ENCODE results near the gene ITPR1.

- no peak for TF ChIP-seq CTCF (IDR thresholded peaks at IDR 0.05; ENCODE audit: insufficient read depth, low read depth, low read length)
- TF ChIP-seq EZH2 (IDR thresholded peaks at IDR 0.05; ENCODE audit: insufficient read depth, low read length): no peak
These were observed 120.9 kb downstream of the ITPR1 start for GRCh38 chr3:4614070-4614469.
